Measurements from ENCODE around the gene CENPQ.
"Not testable (repeated sequence)": the region's sequence is repeated elsewhere in the genome, so short reads cannot be mapped to it uniquely, and the experiment has no call there.

Gene CENPQ, protein sequence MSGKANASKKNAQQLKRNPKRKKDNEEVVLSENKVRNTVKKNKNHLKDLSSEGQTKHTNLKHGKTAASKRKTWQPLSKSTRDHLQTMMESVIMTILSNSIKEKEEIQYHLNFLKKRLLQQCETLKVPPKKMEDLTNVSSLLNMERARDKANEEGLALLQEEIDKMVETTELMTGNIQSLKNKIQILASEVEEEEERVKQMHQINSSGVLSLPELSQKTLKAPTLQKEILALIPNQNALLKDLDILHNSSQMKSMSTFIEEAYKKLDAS

DNA sequence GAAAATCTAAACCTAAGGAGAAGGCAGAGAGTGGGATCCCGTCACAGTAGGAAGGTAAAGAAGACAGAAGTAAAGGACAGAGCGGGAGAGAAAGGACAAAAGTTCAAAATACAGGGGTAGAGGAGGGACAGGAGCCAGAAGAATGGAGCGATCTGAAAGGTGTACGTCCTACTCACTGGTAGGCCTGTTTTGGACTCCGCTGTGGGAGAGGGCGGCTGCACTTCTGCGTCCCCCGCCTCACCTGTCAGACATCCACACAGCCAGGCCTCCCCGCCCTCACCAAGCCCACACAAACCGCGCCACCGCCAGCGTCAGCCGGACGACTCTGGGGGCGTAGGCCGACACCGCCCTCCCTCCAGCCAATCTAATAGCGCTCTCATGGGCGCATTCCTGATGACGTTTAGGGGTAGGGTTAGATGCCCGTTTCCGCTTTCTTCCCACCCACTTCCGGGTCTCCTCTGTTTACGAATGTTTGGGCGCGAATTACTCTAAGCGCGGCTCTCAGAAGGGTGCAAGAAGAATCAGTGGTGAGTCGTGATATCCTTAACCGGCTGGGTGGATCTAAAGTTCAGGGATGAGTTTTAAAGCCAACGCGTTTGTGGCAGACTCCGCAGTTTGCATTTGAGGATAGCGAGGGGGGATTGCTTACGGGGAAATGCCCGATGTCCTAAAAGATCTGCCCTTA lies at the start of gene CENPQ, which contains the start of gene MMUT:
TSS of gene CENPQ (plus strand) at position 444 of the 685 bp plus-strand sequence. CDS start 6,807 bp downstream, outside the sequence.
TSS of gene MMUT (minus strand) at position 327 of the 685 bp plus-strand sequence. CDS start 3,787 bp downstream, outside the sequence.
- DNase-seq, result peak; percentile 79 to 90

DNA sequence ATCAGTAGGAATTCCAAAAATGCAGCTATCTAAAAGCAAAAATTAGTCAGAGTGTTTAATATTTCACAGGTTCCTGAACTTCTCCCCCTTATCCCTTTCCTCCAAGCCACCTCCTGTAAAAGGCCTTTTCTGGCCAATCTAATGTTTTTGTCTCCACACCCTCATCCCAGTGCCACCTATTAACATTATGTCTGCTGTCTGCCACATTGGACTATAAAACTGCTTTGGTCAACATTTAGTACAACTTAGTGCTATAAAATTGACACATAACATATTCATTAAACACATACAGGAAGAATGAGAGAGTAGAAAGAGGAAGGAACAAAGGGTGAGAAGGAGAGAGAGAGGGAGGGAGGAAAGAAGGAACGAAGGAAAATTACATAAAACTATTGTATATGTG lies 47.8 kb upstream of the CENPQ start:
- no peak for DNase-seq

DNA sequence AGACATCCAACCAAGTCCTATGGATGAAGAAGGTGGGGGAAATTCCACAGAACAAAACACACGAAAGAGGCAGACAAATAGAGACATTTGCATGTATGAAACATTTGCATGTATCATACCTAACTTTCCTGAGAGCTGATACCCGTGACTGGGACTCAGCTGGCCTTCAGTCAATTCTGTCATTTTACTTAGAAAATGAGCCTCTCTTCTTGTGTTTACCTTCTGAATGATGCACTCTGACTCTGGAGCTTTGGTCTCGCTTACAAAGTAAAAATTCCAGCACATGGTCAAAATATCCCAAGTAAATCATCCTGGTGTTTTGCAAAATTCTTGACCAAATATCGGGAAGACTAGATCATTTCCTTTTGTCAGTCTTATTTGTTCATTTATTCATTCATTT lies 47.0 kb upstream of the CENPQ start:
- no peak for DNase-seq

DNA sequence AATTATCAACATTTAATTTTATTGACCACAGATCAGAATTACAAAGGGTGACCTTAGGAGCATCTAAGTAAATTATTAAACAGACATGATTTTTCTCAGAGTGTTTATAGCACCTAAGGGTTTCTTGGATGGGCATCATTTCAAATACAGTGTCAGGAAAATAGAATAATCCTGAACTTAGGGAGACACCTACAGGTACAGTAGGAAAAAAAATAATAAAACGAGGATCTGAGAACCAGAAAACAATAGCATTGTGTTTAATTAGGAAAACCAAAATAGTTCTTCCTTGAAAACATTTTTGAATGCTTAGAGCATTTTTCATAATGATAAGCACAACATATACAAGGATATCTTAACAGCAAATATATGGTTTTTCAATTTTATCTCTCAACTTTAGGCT lies 39.4 kb upstream of the CENPQ start:
- DNase-seq, result no peak

DNA sequence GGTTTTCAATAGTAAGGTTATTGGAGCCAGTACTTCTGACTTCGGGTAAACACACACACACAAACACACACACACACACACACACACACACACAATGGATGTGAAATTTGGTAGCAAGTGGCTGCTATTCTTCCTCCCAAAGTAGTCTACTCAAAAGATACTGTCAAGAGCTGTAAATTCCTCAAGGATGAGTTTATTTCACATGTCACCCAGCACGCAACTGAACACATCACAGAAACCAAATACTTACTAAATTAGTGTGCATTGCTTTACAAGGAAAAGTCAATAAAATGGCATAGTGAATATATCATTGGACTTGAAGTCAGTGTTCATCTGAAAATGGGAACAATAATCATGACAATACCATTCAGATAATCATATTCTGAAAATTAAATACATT lies 33.0 kb upstream of the CENPQ start:
- no peak for DNase-seq

DNA sequence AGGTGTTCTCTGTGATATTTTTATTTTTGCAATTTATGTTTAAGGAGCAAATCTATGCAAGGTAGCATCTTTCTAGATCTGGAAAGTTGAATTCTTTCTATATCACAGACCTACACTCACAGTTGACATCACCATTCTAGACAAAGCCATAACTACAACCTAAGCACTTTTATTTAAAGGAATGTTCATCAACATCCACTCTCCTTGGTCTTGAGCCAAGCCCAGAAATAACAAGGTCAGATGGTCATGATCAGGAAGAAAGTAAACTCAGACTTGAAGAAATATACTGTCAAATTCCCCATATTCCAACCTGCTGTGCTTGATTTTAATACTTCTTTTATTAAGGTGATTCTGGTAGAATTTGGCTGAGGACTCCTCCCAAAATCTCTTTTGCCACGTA lies 32.3 kb upstream of the CENPQ start:
- no peak for DNase-seq

DNA sequence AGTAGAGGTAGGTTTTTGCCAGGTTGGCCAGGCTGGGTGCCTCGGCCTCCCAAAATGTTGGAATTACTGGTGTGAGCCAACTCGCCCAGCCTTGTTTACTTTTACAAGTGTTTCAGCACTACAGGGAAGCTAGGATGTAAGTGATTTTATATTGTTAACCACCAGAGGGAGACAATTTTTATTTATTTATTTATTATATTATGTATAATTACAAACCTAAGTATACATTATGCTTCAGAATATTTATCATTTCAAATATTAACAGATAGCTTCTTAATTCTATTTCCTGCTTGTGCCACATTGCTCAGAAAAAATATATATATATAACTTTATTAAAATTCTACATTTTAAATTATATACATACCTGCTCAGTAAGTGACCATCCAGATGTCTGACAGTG lies 9.9 kb upstream of the CENPQ start:
- no peak for DNase-seq

DNA sequence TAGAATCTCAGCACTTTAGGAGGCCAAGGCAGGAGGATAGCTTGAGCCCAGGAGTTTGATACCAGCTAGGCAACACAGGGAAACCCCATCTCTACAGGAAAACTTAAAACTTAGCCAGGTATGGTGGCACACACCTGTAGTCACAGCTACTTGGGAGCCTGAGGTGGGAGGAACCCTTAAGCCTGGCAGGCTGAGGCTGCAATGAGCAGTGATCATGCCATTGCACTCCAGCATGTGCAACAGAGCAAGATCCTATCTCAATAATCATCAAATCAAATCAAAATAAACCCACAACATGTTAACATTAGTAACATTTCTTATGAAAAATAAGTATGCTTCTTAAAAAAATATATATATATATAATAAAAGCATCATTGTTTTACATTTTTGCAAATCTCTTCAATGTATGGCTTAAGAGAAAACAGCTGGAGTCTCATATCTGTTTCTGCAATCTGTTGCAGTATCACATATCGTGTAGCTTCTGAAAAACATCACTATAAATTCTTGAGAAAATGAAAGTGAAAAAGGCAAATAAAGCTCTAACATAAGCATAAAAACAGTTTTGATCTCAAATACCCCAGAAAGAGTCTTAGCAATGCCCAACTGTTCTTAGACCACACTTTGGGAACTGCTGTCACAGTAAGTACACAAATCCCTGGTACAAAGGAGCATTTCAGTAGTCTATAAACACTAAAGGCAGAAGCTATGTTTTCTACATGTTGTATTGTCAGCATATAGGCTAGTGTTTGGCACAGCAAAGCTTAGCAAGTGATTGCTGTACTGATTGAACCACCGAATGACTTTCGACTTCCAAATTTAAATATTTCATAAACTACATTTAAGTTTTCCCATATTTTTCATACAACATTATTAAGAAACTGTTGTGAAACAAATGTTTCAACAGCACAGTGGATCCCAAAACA lies 8.1 kb upstream of the CENPQ start:
- no peak for DNase-seq

DNA sequence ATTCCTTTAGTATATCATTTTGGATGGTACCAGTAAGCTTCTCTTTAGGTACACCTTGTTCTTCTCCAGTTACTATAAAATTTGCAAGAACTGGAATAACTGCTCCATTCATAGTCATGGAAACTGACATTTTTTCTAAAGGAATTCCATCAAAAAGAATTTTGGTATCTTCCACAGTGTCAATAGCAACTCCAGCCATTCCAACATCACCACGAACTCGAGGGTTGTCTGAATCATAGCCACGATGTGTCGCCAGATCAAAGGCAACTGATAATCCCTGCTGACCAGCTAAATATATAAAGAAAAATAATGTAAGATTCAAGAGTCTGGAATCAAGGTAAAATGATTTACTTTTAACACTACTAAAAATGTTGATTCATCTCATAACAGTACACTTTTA lies 5.4 kb upstream of the CENPQ start:
- DNase-seq, result no peak

DNA sequence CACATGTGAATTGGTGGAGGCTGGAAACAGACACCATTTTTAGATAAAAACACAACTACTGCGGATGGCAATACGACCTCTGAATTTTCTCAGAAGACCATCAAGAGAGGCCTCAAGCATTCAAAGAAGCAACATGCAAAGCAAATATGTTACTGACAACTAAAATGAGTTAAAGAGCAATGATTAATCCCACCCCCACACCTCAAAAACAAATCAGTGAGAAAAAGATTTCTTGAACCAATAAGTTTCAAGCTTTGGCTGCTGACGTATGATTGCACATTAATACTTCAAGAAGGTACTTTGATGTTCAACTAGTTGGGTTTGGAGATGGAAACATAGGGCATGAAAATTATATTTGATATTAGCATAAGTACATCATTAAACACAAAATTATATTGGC lies 1.1 kb upstream of the CENPQ start:
- DNase-seq, result no peak

DNA sequence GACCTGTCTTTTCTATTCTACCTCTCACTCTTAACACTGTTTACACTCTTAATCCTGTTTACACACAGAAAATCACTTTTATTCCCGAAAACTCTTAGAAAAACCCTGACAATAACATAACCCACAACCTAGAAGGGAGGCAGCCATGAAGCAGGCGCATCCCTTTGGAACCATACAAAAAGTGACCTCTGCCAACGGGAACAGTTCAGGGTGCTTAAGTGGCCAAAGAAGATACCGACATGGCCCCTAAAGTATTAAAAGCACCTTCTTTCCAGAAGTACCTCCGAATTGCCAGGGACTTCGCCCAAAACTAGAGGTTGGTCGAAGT lies 607 bp upstream of the CENPQ start:
- no peak for DNase-seq

DNA sequence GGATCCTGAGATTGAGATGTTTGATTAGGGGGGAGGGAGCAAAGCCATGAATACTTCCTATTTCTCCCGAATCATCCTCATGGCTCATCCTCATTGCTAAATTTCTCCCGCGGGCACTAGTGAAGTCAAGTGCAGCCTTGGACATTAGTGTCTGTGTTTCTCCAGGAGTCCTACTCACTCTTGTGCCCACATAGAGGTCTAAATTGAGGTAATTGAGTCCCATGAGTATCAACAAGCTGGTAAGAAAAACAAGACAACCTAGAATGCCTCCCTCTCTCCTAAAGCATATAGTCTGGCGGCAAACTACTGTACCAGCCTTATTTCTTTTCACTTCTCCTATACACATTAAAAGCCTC lies 420 bp downstream of the CENPQ start:
- no peak for DNase-seq

DNA sequence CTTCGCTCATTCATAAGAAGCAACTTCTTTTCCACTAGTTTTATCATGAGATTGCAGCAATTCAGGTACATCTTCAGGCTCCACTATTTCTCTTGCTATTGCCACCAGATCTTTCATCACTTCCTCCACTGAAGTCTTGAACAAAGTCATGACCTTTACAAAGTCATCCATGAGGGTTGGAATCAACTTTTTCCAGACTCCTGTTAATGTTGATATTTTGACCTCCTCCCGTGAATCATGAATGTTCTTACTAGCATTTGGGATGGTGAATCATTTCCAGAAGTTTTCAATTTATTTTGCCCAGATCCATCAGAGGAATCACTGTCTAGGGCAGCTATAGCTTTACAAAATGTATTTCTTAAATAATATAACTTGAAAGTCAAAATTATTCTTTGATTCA lies 1.5 kb downstream of the CENPQ start:
- DNase-seq, result no peak

DNA sequence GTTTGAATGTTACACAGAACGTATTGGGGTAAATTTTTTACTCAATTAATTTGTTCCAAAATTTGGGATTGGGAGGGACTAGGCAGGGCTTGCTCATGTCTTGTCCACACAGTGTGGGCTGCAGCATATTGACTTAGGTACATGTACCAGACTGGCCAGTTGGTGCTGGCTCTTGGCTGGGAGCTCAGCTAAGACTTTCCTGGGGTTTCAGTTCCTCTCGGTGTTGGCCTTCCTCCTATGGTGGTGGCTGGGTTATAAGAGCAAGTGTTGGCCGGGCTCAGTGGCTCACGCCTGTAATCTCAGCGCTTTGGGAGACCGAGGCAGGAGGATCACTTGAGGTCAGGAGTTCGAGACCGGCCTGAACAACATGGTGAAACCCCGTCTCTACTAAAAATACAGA lies 4.9 kb downstream of the CENPQ start:
- no peak for DNase-seq

DNA sequence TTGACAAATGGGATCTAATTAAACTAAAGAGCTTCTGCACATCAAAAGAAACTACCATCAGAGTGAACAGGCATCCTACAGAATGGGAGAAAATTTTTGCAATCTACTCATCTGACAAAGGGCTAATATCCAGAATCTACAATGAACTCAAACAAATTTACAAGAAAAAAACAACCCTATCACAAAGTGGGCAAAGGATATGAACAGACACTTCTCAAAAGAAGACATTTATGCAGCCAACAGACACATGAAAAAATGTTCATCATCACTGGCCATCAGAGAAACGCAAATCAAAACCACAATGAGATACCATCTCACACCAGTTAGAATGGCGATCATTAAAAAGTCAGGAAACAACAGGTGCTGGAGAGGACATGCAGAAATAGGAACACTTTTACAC lies 13.4 kb downstream of the CENPQ start:
- DNase-seq, result not testable (repeated sequence)

DNA sequence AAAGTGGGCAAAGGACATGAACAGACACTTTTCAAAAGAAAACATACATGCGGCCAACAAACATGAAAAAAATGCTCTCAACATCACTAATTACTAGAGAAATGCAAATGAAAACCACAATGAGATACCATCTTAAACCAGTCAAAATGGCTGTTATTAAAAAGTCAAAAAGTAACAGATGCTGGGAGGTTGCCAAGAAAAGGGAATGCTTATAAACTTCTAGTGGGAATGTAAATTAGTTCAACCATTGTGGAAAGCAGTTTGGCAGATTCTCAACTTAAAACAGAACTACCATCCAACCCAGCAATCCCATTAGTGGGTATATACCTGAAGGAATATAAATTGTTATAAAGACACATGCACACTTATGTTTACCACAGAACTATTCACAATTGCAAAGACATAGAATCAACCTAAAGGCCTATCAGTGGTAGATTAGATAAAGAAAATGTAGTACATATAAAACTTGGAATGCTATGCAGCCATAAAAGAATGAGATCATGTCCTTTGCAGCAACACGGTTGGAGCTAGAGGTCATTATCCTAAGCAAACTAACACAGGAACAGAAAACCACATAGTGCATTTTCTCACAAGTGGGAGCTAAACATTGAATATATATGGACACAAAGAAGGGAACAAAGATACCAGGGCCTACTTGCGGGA lies 16.3 kb downstream of the CENPQ start:
- DNase-seq, result no peak

DNA sequence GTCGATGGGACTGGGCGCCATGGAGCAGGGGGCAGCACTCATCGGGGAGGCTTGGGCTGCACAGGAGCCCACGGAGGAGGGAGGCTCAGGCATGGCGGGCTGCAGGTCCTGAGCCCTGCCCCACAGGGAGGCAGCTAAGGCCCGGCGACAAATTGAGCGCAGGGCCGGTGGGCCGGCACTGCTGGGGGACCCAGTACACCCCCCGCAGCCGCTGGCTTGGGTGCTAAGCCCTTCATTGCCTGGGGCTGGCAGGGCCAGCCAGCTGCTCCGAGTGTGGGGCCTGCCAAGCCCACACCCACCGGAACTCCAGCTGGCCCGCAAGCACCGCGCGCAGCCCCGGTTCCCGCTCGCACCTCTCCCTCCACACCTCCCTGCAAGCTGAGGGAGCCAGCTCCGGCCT lies 18.7 kb downstream of the CENPQ start:
- DNase-seq, result not testable (repeated sequence)

DNA sequence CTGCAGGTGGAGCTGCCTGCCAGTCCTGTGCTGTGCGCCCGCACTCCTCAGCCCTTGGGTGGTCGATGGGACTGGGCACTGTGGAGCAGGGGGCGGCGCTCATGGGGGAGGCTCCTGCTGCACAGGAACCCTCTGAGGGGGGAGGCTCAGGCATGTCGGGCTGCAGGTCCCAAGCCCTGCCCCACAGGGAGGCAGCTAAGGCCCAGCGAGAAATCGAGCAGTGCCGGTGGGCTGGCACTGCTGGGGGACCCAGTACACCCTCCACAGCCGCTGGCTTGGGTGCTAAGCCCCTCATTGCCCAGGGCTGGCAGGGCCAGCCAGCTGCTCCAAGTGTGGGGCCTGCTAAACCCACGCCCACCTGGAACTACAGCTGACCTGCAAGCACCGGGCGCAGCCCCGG lies 20.2 kb downstream of the CENPQ start:
- not testable (repeated sequence) for DNase-seq

DNA sequence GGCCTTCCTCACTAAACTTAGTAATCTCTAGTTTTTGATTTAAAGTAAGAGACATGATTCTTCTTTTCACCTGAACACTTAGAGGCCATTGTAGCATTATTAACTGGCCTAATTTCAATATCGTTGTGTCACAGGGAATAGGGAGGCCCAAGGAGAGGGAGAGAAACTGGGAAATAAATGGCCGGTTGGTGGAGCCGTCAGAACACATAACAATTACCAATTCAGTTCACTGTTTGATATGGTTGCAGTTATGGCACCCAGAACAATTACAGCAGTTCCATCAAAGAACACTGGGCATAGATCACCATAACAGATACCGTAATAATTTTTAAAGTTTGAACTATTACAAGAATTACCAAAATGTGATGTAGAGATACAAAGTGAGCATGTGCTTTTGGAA lies 27.5 kb downstream of the CENPQ start:
- DNase-seq, result no peak

DNA sequence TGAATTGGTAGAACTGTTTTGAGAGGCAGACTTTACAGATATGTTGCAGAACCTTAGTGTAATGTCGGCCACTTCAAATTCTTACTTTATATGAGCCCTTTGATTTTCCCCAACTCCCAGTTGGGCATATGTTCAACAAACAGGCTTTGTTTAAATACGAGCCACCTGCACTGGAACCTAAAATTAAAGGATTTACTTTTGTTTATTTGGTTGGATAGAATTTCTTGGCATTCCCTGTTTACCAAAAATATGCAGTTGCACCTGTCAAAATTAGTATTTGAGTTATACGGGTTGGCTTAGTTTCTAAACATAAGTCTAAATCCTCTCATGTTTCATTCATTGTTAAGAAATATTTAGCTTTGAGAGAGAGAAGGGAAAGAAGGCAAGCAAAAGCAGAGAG lies 34.1 kb downstream of the CENPQ start:
- DNase-seq, result no peak

DNA sequence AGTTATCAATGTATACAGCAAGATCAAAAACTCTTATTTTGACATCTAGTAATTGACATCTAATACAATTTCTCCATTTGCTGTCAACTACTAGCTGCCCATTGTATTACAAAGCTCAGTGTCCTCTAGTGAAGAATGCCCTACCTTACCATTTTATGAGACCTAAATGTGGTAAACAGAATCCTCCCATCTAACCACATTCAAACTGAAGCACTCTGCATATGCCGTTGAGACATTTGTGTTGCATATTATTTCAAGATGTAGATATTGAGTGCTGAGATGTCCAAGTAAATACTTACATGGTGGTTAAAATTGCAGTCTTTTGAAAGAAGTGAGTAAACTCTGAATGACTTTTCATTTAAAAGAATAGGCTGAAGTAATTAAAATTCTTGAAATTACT lies 36.0 kb downstream of the CENPQ start:
- DNase-seq, result no peak

DNA sequence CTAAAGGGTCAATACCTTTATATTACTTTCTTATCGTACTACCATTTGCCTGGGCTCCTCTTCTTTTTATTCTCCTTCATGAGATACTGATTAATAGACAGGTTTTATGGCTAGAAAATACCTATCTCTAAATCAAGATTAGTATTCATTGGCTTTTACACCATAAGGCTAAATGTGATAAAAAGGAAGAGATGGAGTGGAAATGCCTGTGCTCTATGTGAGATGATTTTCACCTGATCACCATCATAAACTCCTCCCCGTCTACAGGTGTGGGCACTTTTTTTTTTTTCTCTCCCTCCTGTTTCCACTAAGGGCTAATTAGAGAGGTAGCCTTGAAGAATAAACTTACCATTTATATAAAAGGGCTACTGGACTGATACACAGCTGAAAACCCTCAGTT lies 36.5 kb downstream of the CENPQ start, which contains the start of gene GLYATL3:
TSS of gene GLYATL3 (plus strand) at position 301 of the 400 bp plus-strand sequence. CDS start 12,068 bp downstream, outside the sequence.
- no peak for DNase-seq

DNA sequence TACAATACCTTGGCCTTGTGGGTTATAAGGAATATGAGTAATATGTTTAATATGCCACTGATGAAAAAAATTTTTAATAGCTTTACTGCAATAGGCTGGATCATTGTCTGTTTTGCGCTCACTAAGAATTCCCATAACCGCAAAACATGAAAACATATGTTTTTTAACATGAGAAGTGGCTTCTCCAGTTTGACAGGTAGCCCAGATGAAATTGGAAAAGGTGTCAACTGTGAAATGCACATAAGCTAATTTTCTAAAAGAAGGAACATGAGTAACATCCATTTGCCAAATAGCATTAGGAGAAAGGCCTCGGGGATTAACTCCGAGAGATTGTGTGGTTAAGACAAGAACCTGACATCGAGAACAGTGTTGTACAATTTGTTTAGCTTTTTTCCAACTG lies 41.5 kb downstream of the CENPQ start:
- no peak for DNase-seq

All from stimulated activated CD4-positive, alpha-beta T cell treated with anti-CD3 and anti-CD28 coated beads, Interleukin-4, amount 100 ng/mL, for 4 hours (primary cell).